ENCODE data around the gene SLC22A23.

DNA sequence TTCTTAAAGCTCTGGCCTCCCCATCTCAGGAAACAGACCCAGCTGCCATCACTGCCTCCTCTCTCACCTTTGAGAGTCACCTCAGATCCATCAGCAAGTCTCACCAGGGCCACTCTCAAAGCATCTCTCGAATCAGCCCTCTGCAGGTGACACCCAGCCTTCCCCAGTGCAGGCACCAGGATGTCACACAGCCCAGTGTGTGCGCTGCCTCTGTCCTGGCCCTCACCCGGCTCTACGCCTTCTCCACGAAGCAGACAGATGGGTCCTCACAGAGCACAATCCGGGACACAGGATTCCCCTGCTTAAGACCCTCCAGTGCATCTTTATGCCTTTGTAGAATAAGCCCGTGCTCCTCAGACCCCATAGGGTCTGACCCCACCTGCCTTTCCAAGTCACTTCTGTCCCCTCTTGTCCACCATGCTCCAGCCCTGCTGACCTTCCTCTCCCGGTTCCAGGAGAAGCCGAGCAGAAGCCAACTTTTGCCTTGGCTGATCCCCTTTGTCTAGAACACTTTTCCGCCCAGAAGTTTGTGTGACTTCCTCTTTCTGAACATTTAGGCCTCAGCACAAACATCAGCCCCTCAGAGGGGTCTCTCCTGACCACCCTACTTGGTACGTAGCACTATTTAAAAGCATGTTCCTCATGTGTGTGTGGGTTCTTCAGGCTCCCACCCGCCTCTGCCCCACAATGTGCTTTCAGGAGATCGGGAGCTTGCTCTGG, 137.9 kb downstream of the SLC22A23 start:
- TF ChIP-seq, protein P1, sequence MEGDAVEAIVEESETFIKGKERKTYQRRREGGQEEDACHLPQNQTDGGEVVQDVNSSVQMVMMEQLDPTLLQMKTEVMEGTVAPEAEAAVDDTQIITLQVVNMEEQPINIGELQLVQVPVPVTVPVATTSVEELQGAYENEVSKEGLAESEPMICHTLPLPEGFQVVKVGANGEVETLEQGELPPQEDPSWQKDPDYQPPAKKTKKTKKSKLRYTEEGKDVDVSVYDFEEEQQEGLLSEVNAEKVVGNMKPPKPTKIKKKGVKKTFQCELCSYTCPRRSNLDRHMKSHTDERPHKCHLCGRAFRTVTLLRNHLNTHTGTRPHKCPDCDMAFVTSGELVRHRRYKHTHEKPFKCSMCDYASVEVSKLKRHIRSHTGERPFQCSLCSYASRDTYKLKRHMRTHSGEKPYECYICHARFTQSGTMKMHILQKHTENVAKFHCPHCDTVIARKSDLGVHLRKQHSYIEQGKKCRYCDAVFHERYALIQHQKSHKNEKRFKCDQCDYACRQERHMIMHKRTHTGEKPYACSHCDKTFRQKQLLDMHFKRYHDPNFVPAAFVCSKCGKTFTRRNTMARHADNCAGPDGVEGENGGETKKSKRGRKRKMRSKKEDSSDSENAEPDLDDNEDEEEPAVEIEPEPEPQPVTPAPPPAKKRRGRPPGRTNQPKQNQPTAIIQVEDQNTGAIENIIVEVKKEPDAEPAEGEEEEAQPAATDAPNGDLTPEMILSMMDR (IDR thresholded peaks at IDR 0.05; ENCODE audit: borderline replicate concordance, extremely low read depth, low read length, poor library complexity, severe bottlenecking), result no peak
- TF ChIP-seq EZH2 (IDR thresholded peaks at IDR 0.05; ENCODE audit: borderline replicate concordance, low read depth, low read length, severe bottlenecking), result no peak

Measured in DND-41 (cell line).